Common myeloid progenitor, CD34-positive (primary cell): ENCODE data around the gene ACOXL.

Experiments
- CTCF ChIA-PET: fragments of 350-600 bp; sonication (Branson Sonifier 250); formaldehyde crosslinking; loops from one replicate; lab custom pipeline; 2021; ENCODE audit warnings: antibody characterized with exemption; lab: Charles Lee
- POLR2A ChIA-PET: fragments of 350-600 bp; sonication (Branson Sonifier 250); formaldehyde crosslinking; loops from one replicate; lab custom pipeline; 2021; ENCODE audit warnings: antibody characterized with exemption; lab: Charles Lee
- DNase-seq, 3 donors: peaks; one replicate each; pipeline versions ENCODE4 v3.0.0 to v3.0.0-alpha.2; 2013
- H3K27ac ChIP-seq, 2 experiments: 1 replicate in 1 of 2; 2 replicates in 1 of 2; pipeline ENCODE4 v1.7.0; 2013; ENCODE audit warnings: inconsistent platforms in 2 of 2, low read length in 2 of 2, mild to moderate bottlenecking in 2 of 2, low read depth in 1 of 2, moderate library complexity in 1 of 2; ENCODE audit not compliant: severe bottlenecking in 2 of 2, insufficient read depth in 1 of 2, poor library complexity in 1 of 2
- H3K27me3 ChIP-seq, 5 experiments: replicated peaks in 2 of 5; 1 replicate in 3 of 5; 2 replicates in 2 of 5; pipeline versions ENCODE4 v1.6.1 to v1.7.0; 2013; ENCODE audit warnings: low read length in 4 of 5, mild to moderate bottlenecking in 2 of 5, moderate library complexity in 2 of 5, inconsistent platforms in 1 of 5; ENCODE audit not compliant: insufficient read depth in 5 of 5, control insufficient read depth in 4 of 5
- H3K36me3 ChIP-seq, 4 experiments: 1 replicate in 2 of 4; 2 replicates in 2 of 4; pipeline versions ENCODE4 v1.6.1 to v1.7.0; 2013; ENCODE audit warnings: low read length in 3 of 4, control low read depth in 1 of 4, mild to moderate bottlenecking in 1 of 4; ENCODE audit not compliant: control insufficient read depth in 4 of 4, insufficient read depth in 4 of 4
- H3K4me1 ChIP-seq, 4 experiments: 1 replicate in 3 of 4; 2 replicates in 1 of 4; pipeline versions ENCODE4 v1.6.1 to v1.7.1; 2013; ENCODE audit warnings: low read length in 3 of 4, mild to moderate bottlenecking in 3 of 4, control low read depth in 1 of 4, inconsistent platforms in 1 of 4, moderate library complexity in 1 of 4; ENCODE audit not compliant: control insufficient read depth in 4 of 4, insufficient read depth in 4 of 4; ENCODE audit errors: control extremely low read depth in 1 of 4
- H3K4me3 ChIP-seq, 7 experiments: 1 replicate in 4 of 7; 2 replicates in 3 of 7; pipeline versions ENCODE4 v1.5.1 to v1.7.0; 2013; ENCODE audit warnings: mild to moderate bottlenecking in 7 of 7, low read length in 6 of 7, moderate library complexity in 6 of 7, inconsistent platforms in 2 of 7, low read depth in 2 of 7, control low read depth in 1 of 7; ENCODE audit not compliant: insufficient read depth in 4 of 7, control insufficient read depth in 1 of 7; ENCODE audit errors: extremely low read depth in 1 of 7
- H3K9me3 ChIP-seq, 5 experiments: 1 replicate in 4 of 5; 2 replicates in 1 of 5; pipeline versions ENCODE4 v1.6.1 to v1.7.1; 2013; ENCODE audit warnings: low read length in 4 of 5, mild to moderate bottlenecking in 2 of 5, inconsistent platforms in 1 of 5, low read depth in 1 of 5, moderate library complexity in 1 of 5; ENCODE audit not compliant: control insufficient read depth in 4 of 5, insufficient read depth in 2 of 5; ENCODE audit errors: control extremely low read depth in 1 of 5
- WGBS: methylation state at CpG from one replicate; pipeline ENCODE4 v1.1.5; 2013; ENCODE audit not compliant: insufficient coverage; 5-methylcytosine and 5-hydroxymethylcytosine counted together

ACOXL gene

GRCh38 chr2:111118981-111119821 is 386.8 kb downstream of the ACOXL start:
- Histone ChIP-seq H3K4me1 (peaks cover 3 to 66% (median 64%) of the 10 kb centered on the region in 4 experiments), H3K36me3 (peaks cover 0 to 3% (median 0%) of the 10 kb centered on the region in 4 experiments), H3K27me3 (peaks cover 2 to 82% (median 45%) of the 10 kb centered on the region in 5 experiments), H3K4me3 (peak overlapping the region in 6 of 7 experiments; percentile 41 to 82 (median 67)), H3K9me3 (no peaks in the 10 kb centered on the region), H3K27ac (no peak overlapping the region)
- under 1% methylated on average over 57 of the region's 76 CpGs for WGBS
- ChIA-PET CTCF (interaction anchor here (0.7 kb wide), 1 partner anchor 100 kb away, joined by 4 read pairs; no protein-coding TSS in a partner anchor), POLR2A (no interaction called here)
- peak; percentile 3 to 54 (median 42) for DNase-seq

DNA sequence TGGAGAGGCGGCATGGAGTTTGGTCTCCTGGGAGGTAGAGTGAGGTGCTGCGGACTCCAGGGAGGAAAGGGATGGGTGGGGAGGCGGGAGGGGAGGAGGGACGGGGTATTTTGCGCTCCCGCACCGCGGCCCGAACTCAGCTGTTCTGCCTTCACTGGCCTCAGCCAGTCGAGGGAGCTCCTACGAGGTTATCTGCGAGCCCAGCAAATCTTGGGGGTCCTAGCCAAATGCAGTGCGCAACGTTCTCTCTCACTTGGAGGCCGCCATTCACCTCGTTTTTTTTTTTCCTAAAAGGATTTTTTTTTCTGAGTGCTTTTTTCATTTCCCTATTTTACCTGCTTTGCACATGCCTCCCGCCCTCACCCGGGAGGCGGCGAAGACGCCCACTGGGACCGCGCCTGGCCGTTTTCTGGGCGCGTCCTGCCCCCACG is 387.5 kb downstream of the ACOXL start:
- peak in 2 of 3 donors; percentile 30 to 49 for DNase-seq
- H3K4me3 ChIP-seq: peak overlapping the region; percentile 40 to 82 (median 71)
- H3K36me3 ChIP-seq: peaks cover 0 to 3% (median under 1%) of the 10 kb centered on the region in 4 experiments
- WGBS: 3% methylated on average over 25 of the region's 27 CpGs
- ChIA-PET CTCF (interaction anchor here (0.7 kb wide), 1 partner anchor 101 kb away, joined by 4 read pairs; no protein-coding TSS in a partner anchor), POLR2A (no interaction called here)
- H3K4me1 ChIP-seq: peaks cover 3 to 66% (median 64%) of the 10 kb centered on the region in 4 experiments
- no peaks in the 10 kb centered on the region for H3K9me3 ChIP-seq
- no peak overlapping the region for H3K27ac ChIP-seq
- peaks cover 2 to 79% (median 40%) of the 10 kb centered on the region in 5 experiments for H3K27me3 ChIP-seq

DNA sequence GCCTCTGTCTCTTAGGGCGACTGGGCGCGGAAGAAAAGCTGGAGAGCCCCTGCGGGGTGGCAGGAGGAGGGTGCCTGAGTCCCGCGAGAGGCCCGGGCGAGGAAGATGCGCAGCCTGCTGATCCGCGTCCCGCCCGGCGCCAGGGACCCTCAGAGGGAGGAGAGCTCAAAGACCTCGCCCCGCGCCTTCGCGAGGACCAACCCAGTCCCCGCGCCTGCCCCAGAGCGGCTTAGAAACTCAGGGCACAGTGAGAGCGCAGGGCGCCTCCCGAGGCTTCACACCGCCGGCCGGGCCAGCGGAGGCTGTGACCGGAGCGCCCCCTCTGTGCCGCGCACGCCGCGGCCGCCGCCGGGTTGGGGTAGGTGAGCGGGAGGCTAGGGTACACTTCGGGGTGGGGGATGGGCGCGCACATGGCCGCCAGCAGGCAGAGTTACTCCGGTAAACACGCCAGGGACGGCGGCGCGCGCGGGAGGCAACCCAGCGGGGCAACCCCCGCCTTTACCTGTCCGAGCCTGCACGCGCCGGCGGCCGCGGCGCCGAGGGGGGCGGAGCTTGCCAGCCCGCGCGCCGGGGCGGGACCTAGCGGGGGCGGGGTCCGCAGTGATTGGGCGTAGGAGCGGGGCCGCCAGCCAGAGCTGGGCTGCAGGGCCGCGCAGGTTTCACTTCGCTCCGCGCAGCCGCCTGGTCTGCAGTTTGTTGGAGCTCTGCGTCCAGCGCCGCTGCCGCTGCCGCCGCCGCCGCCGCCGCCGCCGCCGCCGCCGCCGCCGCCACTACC is 388.1 kb downstream of the ACOXL start, which contains the start of gene BCL2L11:
Gene BCL2L11 (plus strand): TSS at position 662 of the 775 bp plus-strand sequence. CDS start 2,832 bp downstream, outside the sequence.
- peaks cover 0 to 7% (median 2%) of the 10 kb centered on the region in 4 experiments for H3K36me3 ChIP-seq
- ChIA-PET CTCF (no interaction called here), POLR2A (no interaction called here)
- no peaks in the 10 kb centered on the region for H3K9me3 ChIP-seq
- H3K4me1 ChIP-seq: peaks cover 3 to 66% (median 64%) of the 10 kb centered on the region in 4 experiments
- WGBS: 0% methylated on average over 78 of the region's 98 CpGs
- DNase-seq: peak; percentile 83 to 88 (median 87)
- peak within 1 kb of the TSS; percentile 40 to 82 (median 71) for H3K4me3 ChIP-seq
- peaks cover 2 to 77% (median 44%) of the 10 kb centered on the region in 5 experiments for H3K27me3 ChIP-seq
- H3K27ac ChIP-seq: no peak within 1 kb of the TSS

- ChIA-PET POLR2A (no interaction called here), CTCF (no interaction called here)
- WGBS: 0% methylated on average over 75 of the region's 80 CpGs
- Histone ChIP-seq H3K4me3 (peak overlapping the region; percentile 36 to 82 (median 71)), H3K27ac (no peak overlapping the region), H3K4me1 (peaks cover 3 to 66% (median 64%) of the 10 kb centered on the region in 4 experiments), H3K36me3 (peaks cover 0 to 10% (median 5%) of the 10 kb centered on the region in 4 experiments), H3K9me3 (no peaks in the 10 kb centered on the region), H3K27me3 (peaks cover 2 to 69% (median 42%) of the 10 kb centered on the region in 5 experiments)
- DNase-seq: peak; percentile 40 to 74 (median 61)
Observed at GRCh38 chr2:111121028-111121827, 388.9 kb downstream of the ACOXL start.

- H3K27ac ChIP-seq: no peak overlapping the region
- peak; percentile 64 to 72 (median 66) for DNase-seq
- H3K36me3 ChIP-seq: peaks cover 0 to 10% (median 6%) of the 10 kb centered on the region in 4 experiments
- H3K4me1 ChIP-seq: peaks cover 3 to 62% (median 61%) of the 10 kb centered on the region in 4 experiments
- peak overlapping the region; percentile 42 to 82 (median 71) for H3K4me3 ChIP-seq
- ChIA-PET CTCF (no interaction called here), POLR2A (no interaction called here)
- no peaks in the 10 kb centered on the region for H3K9me3 ChIP-seq
- peaks cover 2 to 61% (median 40%) of the 10 kb centered on the region in 5 experiments for H3K27me3 ChIP-seq
- WGBS: under 1% methylated on average over 83 of the region's 93 CpGs
Observed at GRCh38 chr2:111121828-111122630, 389.7 kb downstream of the ACOXL start.
